BLaER1 treated with 17β-estradiol and CSF1 and Interleukin-3, amounts not matched to agents 10 nM and 100 nM (cell line): ENCODE data around the gene DLL4.
A peak's percentile ranks its signal among the peaks of the same experiment; 100 is the strongest.

ENCODE experiments used
- H3K27ac ChIP-seq, 11 experiments: shearing (Covaris generic); formaldehyde crosslinking; 2 replicates each; pipeline ENCODE4 v1.8.1; 2022
- H3K27me3 ChIP-seq, 11 experiments: shearing (Covaris generic); formaldehyde crosslinking; 2 replicates each; pipeline ENCODE4 v1.8.1; 2022
- H3K36me3 ChIP-seq, 11 experiments: shearing (Covaris generic); formaldehyde crosslinking; 2 replicates each; pipeline ENCODE4 v1.8.1; 2022
- H3K4me1 ChIP-seq, 10 experiments: shearing (Covaris generic); formaldehyde crosslinking; 2 replicates each; pipeline ENCODE4 v1.8.1; 2022
- H3K4me2 ChIP-seq, 11 experiments: shearing (Covaris generic); formaldehyde crosslinking; 2 replicates each; pipeline ENCODE4 v1.8.1; 2022
- H3K4me3 ChIP-seq, 10 experiments: shearing (Covaris generic); formaldehyde crosslinking; 2 replicates each; pipeline ENCODE4 v1.8.1; 2022
- H3K9ac ChIP-seq, 11 experiments: shearing (Covaris generic); formaldehyde crosslinking; 2 replicates each; pipeline ENCODE4 v1.8.1; 2022
- H3K9me3 ChIP-seq, 11 experiments: shearing (Covaris generic); formaldehyde crosslinking; replicated peaks in 1 of 11; 2 replicates each; pipeline ENCODE4 v1.8.1; 2022
- H4K20me1 ChIP-seq, 11 experiments: shearing (Covaris generic); formaldehyde crosslinking; 2 replicates each; pipeline ENCODE4 v1.8.1; 2022
- Cebpa-rat ChIP-seq, 11 experiments: shearing (Covaris generic); IDR thresholded peaks; 2 replicates each; pipeline ENCODE4 v1.8.1; 2022

The DLL4 gene

DNA sequence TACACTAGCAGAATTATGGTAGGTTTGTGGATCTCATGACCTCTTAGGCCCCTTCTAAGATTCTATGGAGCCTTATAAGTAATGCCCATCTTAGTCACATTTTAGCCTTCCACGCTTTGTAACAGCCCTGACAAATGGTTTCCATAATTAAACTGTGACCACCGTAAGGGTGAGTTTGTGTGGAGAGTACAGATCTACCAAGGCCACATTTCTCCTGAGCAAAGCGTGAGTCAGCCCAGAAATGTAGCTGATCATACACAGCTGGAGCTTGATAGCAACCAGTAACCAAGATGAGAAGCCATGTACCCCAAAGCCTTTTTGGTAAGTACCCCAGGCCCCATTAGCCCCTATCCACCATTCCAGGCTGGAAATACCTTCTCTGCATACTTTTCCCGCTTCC lies 55.8 kb downstream of the DLL4 start:
- Histone ChIP-seq H3K4me2 (peak overlapping the region in 1 of 11 experiments; percentile 26; a peak in 1 of 22 replicates), H3K4me3 (no peak overlapping the region), H3K27me3 (no peaks in the 10 kb centered on the region), H3K9me3 (no peaks in the 10 kb centered on the region), H3K36me3 (peaks cover 97 to 100% (median 100%) of the 10 kb centered on the region in 11 experiments), H3K4me1 (peaks cover 0 to 46% (median 0%) of the 10 kb centered on the region in 10 experiments; a peak in 6 of 20 replicates), H3K9ac (peak overlapping the region in 2 of 11 experiments; percentile 35 to 38; a peak in 1 of 22 replicates), H4K20me1 (peaks cover 0 to 9% (median 0%) of the 10 kb centered on the region in 11 experiments; a peak in 3 of 22 replicates), H3K27ac (peak overlapping the region in 3 of 11 experiments; percentile 30 to 52 (median 34); a peak in 4 of 22 replicates)
- TF ChIP-seq Cebpa-rat (IDR thresholded peaks at IDR 0.05), result no peak

DNA sequence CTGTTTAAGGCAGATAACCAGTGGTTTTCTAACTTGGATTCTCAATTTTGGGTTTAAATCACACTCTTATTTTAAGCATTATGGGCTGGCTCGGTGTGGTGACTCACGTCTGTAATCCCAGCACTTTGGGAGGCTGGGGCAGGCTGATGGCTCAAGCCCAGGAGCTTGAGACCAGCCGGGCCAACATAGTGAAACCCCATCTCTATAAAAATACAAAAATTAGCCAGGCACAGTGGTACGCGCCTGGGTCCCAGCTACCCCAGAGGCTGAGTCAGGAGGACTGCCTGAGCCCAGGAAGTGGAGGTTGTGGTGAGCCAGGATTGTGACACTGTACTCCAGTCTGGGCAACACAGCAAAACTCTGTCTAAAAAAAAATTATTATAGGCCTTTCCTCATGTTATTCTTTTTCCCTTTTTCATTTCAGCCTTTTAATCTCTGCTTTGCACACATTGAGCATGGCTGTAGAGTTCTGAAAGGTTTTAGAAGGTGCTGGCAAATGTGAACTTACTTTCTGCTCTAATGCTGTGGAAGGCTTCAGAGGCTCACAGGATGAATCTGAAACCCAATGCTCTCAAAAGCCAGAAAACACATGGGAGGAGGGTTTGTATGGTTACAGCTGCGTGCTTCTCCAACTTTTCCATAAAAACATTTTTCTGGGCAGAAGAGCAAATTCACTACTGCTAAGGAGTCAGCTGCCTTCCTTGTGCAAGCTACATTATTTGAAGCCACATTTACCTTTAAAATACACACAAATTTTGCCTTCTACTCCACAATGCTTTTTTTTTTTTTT lies 56.6 kb downstream of the DLL4 start:
- peak overlapping the region in 2 of 11 experiments; percentile 35 to 38; a peak in 2 of 22 replicates for H3K9ac ChIP-seq
- H3K27me3 ChIP-seq, result no peaks in the 10 kb centered on the region
- no peak for TF ChIP-seq Cebpa-rat (IDR thresholded peaks at IDR 0.05)
- no peak overlapping the region for H3K4me3 ChIP-seq
- peaks cover 94 to 100% (median 100%) of the 10 kb centered on the region in 11 experiments for H3K36me3 ChIP-seq
- H3K27ac ChIP-seq, result peak overlapping the region in 3 of 11 experiments; percentile 30 to 52 (median 34); a peak in 5 of 22 replicates
- no peaks in the 10 kb centered on the region for H3K9me3 ChIP-seq
- H4K20me1 ChIP-seq, result peaks cover 0 to 9% (median 0%) of the 10 kb centered on the region in 11 experiments; a peak in 2 of 22 replicates
- H3K4me2 ChIP-seq, result peak overlapping the region in 2 of 11 experiments; percentile 26 to 36; a peak in 4 of 22 replicates
- peaks cover 0 to 48% (median 0%) of the 10 kb centered on the region in 10 experiments; a peak in 6 of 20 replicates for H3K4me1 ChIP-seq

DNA sequence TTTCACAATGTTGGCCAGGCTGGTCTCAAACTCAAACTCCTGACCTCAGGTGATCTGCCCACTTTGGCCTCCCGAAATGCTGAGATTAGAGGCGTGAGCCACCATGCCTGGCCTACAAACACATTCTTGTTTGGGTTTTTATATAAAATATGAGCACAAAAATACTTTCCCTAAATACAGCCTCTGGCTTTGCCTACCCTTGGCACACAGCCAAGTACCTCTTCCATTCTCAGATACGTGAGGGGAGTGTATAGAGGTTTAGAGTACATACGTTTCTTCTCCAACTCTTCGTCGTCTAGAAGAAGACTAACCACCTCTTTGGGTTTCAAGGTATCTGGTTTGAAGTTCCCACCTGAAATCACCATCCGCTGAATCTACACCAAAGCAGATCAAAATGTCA lies 57.7 kb downstream of the DLL4 start:
- no peak for TF ChIP-seq Cebpa-rat (IDR thresholded peaks at IDR 0.05)
- Histone ChIP-seq H3K9ac (no peak overlapping the region), H3K27ac (no peak overlapping the region), H3K9me3 (no peaks in the 10 kb centered on the region), H3K4me1 (peaks cover 0 to 48% (median 0%) of the 10 kb centered on the region in 10 experiments; a peak in 6 of 20 replicates), H3K36me3 (peaks cover 90 to 100% (median 100%) of the 10 kb centered on the region in 11 experiments), H4K20me1 (peaks cover 0 to 9% (median 0%) of the 10 kb centered on the region in 11 experiments; a peak in 3 of 22 replicates), H3K4me2 (no peak overlapping the region), H3K4me3 (no peak overlapping the region), H3K27me3 (no peaks in the 10 kb centered on the region)

DNA sequence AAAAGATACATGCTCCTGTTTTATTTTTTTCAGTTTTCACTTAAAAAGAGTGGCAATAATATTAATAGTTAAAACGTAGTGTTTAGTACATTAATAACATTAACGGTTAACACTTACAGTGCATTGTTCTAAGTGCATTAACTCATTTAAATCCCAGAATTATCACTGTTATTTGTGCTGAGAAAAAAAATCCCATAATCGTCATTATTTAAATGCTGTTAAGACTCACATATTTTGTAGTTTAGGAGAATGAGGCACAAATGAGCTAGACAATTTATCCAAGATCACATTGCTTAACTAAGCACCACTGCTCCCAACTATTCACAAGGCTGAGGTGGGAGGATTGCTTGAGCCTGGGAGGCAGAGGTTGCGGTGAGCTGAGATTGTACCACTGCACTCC lies 59.0 kb downstream of the DLL4 start:
- Histone ChIP-seq H3K27me3 (no peaks in the 10 kb centered on the region), H3K9me3 (no peaks in the 10 kb centered on the region), H3K27ac (no peak overlapping the region), H3K9ac (no peak overlapping the region), H3K4me3 (no peak overlapping the region), H4K20me1 (peaks cover 0 to 6% (median 0%) of the 10 kb centered on the region in 11 experiments; a peak in 4 of 22 replicates), H3K36me3 (peaks cover 81 to 100% (median 100%) of the 10 kb centered on the region in 11 experiments), H3K4me2 (no peak overlapping the region), H3K4me1 (peaks cover 0 to 55% (median 0%) of the 10 kb centered on the region in 10 experiments; a peak in 6 of 20 replicates)
- TF ChIP-seq Cebpa-rat (IDR thresholded peaks at IDR 0.05), result no peak
